ENCODE measurements around the gene CHPF2.
A peak's percentile ranks its signal among the peaks of the same experiment; 100 is the strongest.

The CHPF2 gene

DNA sequence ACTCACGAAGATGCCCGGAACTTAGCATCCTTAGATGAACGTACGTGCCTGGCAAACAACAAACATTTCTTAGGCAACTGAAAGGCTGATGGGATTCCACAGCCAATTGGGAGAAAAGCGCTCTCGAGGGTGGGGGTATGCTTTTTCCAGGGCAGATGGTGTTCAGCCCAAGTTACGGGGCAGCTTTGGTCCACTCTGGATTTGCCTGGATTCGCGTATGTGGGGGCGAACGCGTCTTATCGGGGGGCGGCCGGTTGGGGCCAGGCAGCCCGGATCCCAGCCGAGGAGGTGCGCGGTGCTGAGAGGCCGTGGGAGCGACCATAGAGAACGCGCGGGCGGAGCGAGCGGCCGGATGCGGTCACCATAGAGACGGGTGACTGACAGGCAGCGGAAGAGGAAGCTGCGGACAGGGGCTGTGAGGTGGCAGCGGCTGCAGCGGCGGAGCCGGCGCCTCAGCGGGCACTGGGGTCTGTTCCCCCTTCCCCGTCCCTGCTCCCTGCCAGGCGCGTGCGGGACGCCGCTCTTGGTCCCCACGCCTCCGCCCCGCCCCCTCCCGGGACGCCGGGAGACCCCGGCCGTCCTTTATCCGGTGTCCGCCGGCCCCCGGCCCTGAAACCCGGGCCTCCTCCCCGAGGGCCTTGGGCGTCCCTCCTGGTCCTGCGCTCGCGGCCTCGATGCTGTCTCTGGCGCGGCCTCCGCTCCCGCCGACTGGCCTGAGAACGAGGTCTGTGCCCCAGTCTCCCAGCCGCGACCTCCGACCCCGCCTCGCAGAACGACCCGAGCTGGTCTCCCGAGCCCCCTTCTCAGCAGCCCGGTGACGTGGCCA is at the start of gene CHPF2:
TSS of gene CHPF2 (plus strand) at position 393 of the 826 bp plus-strand sequence. CDS start 1,529 bp downstream, outside the sequence.
- DNase-seq = peak; percentile 41 to 75

DNA sequence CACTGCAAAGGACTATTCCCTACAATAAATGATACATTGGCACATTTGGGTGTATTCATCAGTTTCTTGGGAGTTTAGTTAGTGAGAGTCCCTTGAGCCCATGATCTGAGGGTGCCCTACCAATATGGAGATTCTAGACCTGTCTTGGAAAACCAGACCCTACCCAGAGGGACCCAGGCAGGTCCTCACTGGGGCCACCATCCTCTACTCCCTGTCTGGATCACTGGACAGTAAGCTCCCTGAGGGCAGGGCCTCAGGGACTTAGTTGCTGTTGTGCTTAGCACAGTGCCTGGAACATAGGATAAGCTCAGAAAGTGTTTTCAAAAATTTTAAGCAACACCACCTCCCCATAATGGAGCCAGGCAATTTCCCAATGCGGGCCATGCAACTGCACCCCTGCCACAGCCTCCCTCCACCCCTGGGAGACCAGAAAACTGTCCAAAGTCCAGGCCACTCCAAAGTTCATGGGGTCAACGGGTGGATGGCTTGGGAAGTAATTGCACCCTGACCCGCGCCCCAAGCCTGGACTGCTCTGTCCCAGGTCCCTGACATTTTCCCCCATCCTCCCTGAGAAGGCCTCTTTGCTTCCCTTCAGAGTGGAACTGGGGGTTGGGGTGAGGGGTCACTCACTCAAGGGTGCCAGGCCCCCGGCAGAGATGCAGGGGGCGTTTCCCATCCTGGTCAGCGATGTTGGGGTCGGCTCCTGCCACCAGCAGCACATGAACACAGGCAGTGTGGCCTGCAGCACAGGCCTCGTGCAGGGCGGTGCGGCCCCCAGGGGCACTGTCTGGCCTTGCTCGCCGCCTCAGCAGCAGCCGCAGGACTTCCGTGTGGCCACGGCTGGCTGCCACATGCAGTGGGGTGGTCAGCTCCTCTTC is 46.3 kb upstream of the CHPF2 start:
- DNase-seq = no peak

- DNase-seq = no peak
Observed at GRCh38 chr7:151186640-151187408, 45.5 kb upstream of the CHPF2 start, which contains the start of gene ASB10. Gene ASB10, minus strand, starts transcription at chr7:151187250. Its CDS starts 120 bp downstream, at chr7:151187130.

DNA sequence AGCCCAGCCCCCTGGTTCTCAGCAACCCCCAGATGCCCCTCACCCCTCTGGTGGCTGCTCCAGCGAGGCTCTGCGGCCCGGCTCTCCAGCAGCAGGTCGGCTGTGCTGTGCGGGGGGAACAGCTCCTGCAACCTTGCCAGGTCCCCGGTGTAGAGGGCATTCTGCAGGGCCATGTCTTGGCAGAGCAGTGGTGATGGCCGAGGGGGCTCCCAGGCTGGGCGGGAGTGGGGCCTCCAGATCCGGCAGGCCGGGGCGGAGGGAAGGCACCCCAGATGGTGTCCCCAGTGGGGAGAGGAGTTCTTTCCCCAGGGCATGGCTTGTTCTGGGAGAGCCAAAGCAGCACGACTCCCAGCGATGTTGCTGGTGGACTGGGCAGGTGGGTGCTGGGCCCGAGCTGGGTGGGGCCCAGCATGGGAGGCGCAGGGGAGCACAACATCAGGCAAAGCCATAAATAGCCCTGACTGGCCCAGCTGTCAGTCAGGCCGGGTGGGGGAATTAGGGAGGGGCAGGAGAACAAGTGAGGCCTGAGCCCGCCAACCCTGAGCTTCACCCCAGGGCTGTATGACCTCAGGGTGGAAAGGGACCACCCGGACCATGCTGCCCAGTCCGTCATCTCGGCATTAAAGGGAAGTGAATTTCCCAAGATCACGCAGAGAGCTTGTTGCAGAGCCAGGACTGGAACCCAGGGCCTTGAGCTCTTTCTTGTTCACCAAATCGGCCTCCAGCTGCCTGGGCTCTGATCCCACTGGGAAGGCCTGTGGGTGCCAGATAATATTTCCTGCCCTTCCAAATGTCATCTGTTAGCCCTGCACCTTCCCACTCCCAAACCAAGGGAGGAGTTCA is 44.7 kb upstream of the CHPF2 start:
- no peak for DNase-seq

DNA sequence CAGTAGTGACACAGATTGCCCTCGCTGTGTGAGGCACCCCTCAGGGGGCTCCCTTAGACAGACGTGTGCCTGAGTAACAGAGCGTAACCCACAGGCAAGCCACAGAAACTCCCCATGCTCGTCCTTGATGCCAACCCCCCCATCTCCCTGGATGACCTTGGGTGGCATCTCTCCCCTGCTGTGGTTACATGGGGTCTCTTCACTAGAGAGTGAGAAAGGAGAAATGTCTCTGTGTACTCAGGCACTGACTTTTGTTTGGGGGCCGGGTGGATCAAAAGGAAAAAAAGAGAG is 44.1 kb upstream of the CHPF2 start:
- DNase-seq = no peak

DNA sequence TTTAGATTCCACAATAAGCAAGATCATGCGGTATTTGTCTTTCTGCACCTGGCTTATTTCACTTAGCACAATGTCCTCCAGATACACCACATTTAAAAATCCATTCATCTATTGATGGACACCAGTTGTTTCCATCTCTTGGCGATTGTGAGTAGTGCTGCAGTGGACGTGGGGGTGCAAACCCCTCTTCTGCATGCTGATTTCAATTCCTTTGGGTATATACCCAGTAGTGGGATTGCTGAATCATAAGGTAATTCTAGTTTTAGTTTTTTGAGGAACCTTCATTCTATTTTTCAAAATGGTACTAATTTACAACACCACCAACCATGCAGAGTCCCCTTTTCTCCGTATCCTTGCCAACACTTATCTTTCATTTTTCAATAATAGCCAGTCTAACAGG is 43.2 kb upstream of the CHPF2 start:
- no peak for DNase-seq

DNA sequence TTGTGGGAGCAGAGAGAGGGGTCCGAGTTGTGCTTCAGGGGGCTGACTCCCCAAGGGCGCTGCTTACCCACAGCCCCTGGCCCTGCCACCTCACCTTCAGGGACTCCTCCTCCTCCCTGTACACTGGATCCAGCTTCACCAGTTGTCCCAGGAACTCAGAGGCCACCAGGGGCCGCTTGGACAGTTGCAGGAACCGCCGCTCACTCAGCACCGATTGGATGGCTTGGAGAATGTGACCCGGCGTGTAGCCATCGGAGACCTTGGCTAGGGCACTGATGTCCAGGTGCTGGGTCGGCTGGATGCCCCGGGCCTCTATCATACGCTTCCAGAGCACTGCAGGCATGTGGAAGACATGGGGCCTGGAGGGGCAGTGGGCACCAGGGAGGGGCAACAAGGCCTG is 40.7 kb upstream of the CHPF2 start:
- DNase-seq = no peak

DNA sequence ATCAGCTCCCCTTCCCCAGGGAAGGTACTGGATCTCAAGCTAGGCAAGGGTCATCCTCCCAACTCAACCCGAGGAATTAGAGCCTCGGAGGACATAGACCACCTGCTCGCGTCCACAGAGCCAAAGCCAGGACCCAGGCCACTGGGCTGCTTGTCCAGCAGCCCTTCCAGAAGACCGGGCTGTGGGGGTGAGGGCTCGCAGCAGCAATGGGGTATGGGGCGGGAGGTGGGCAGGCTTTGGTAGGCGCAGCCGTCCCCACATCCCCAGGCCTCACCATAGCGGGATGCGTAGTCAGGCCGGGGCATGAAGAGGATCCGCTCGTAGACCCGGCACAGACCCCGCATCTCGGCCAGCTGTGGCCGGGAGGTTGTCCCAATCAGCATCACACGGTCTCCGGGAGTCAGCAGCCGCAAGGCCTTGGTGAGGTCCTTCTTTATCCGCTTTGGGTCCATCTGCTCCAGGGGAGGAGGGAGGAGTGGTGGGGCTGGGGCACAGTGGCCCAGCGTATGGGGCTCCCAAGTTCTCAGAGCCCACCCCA is 40.2 kb upstream of the CHPF2 start:
- no peak for DNase-seq

DNA sequence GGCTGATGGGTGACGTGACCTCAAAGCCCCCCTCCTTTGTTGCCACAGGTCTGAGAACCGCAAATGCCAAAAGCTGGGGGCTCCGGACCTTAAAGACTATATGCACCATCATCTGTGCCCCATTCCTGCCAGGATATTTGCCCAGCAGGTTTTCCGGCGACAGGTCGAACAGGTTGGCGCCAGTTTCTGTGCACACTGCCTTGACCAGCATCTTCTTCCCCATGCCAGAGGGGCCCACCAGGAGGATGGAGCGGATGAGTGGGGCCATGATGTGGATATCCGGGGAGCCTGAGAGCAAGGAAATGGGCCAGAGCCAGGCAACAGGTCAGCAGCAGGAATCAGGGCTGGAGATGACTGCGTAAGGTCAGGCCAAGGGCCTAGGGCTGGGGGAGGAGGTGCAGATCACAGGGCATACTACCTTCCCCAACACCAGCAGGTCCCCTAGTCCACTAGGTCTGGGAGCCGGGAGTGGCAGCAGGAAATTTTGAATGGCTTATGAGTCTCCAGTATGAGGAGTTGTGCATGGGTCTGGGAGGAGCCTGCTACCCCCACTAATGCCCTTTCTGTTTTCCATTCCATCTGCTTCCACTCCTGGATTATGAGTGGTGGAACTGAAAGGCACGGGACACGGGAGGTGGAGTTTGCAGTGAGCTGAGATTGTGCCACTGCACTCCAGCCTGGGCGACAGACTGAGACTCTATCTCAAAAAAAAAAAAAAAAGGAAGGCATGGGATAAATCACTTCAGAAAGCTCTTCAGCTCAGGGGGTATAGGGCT is 38.9 kb upstream of the CHPF2 start:
- no peak for DNase-seq

DNA sequence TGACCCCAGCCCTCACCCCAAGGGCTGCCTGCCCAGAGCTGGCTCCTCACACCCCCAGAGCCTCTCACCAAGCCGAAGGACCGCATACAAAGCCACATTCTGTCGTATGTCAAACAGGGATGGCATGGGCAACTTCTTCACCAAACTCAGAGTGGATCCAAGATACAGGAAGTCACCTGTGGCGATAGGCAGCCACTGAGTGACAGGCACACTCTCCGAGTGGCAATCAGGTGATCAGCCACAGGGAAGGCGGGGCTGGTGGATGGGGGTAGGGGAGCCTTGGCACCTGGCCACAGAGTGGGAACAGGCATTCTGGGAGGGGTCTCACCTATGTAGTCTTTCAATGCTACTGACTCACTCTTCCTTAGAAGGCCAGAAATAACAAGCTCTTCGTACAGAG is 38.1 kb upstream of the CHPF2 start:
- DNase-seq = no peak

DNA sequence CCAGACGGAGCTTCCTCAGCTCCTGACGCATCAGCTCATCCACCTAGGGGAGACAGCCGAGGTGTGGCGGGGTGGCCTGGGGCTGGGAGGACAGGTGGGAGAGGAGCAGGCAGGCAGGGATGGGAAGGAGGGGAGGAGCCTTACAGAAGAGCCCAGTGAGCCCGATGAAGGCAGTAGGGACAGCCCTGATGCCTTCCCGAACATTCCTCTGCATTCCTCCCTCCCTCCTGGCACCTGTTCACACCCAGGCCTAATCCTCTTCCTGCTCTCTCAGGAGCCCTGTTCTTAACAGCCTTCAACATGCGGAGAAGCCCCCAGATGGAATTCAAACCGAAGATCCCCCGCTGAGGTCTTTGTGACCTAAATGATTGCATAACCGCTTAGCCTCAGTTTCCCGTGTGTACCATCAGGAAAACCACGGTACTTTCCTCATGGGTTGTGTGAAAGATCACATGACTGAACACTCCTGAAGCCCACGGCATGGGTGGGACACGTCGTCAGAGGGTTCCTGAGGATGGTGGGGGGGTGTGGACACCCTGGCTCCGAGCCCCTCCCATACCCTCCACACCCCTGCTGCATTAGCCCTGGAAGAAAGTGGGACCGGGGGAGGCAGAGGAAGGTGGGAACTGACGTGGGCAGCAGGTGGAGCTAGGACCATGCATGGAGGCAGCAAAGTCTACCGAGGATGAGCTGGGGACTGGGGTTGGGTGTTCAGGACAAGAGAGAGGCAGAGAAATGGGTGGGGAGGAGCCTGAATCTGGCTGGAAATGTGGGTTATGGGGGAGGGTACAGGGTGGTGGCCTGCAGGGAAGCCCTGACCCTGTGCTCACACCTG is 36.5 kb upstream of the CHPF2 start:
- DNase-seq = no peak

DNA sequence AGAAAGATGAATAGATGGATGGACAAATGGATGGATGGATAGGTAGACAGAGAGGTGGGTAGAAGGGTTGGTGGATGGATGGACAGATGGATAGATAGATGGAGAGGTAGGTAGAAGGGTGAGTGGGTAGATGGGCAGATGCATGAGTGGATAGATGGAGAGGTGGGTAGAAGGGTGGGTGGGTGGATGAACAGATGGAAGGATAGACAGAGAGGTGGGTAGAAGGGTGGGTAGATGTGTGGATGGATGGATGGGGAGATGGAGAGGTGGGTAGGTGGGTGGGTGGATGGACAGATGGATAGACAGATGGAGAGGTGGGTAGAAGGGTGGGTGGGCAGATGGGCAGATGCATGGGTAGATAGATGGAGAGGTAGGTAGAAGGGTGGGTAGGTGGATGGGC is 34.4 kb upstream of the CHPF2 start:
- DNase-seq = no peak

- DNase-seq = no peak
Observed at GRCh38 chr7:151198945-151199848, 33.1 kb upstream of the CHPF2 start.

DNA sequence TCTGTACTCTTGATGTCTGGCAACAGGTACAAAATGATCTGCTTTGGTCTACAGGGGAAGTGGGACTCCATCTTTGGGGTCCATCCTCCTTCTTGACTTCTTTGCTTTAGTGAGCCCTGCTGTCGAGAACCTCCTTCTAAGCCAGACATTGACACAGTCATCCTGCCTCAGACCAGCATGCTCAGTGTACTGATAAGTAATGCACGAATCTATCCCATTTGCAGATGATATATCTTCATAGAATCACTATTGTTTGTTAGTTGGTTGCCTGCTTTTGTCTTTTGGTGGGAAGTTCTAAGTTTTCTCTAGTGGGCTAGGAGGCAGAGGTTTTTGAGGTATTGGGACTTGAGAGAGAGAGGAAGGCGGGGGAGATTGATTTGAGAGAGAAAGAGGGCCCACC is 30.9 kb upstream of the CHPF2 start:
- DNase-seq = no peak

DNA sequence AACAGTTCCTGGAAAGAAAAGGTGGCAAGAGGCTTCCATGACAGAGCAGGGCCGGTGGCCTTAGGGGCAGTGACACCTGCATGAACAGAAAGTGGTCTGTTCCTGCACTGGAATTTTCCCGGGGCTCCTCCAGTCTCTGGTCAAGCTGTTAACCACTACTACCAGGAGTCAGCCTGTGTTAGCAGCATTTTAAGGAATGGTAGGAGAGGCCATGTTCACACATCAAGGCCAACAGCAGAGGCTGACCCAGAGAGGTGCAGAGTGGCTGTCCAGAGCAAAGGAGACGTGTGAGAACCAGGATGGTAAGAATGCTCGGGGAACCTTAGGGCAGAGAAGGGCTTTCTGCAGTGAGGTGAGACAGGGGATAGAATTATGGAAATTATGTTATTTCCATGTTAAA is 30.5 kb upstream of the CHPF2 start:
- DNase-seq = no peak

GRCh38 chr7:151202836-151203235 is 29.4 kb upstream of the CHPF2 start:
- DNase-seq = no peak

- no peak for DNase-seq
Observed at GRCh38 chr7:151204383-151205032, 27.8 kb upstream of the CHPF2 start.

DNA sequence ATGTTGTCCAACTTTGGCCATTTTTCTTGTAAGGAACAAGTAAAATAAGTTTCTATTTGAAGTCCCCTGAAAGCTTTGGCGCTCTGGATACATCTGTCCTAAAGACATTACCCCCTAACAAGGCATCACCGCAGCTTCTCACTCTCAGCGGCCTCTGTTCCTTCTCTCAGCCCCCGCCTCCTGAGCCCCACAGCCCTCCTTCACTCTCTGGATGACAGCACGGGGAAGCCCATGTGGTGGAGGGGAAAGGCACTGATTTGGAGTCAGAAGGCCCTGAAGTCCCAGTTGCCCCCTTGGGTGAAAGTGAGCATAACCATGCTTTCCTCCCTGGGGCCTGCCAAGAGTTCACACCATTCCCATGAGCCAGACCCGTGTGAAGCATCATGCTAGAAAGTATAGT is 26.6 kb upstream of the CHPF2 start:
- DNase-seq = no peak

DNA sequence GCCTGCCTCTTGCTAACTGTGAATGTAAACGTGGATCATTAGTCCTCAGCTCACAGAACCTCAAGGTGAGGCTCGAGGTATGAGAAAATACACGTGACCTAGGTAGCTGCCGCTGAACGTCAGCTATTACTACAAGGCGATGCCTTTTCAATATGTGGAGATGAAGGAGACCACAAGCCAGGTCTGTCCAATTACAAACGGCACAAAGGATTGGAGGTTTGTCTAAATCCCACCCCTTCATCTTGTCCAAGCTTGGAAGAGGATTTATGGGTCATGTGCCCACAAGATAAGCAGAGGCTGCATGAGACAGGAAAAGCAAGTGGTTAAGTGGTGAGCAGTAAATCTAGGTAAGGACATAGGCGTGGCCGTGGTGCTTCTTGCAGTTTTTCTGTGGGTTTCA is 25.4 kb upstream of the CHPF2 start:
- no peak for DNase-seq
